ENCODE results near the gene RD3L. TPM values are rescaled to one million over a fixed set of nuclear protein-coding genes. Genes with fewer than 3 reads are reported as not detected.

The RD3L gene
- total RNA-seq, 1 donor from 2014 or later: not detected

DNA sequence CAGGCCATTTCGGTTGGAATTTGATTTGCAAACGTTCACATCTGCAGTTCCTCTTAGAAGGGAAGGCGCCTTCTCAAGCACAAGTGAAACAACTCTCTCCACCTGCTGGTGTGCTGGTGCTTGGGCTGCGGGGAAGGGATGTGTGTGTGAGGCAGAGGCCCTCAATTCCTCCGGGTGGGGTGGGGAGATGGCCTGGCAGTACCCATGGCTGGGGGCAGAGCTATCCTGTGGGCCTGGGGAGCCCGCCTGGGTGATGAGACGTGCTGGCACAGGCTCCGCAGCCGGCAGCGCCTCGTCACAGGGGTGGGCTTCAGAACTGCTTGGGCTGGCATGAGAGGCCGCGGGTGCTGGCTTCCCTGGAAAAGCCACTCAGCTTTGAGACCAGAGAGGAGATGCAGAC lies 43.0 kb downstream of the RD3L start:
- TF ChIP-seq, protein P1, sequence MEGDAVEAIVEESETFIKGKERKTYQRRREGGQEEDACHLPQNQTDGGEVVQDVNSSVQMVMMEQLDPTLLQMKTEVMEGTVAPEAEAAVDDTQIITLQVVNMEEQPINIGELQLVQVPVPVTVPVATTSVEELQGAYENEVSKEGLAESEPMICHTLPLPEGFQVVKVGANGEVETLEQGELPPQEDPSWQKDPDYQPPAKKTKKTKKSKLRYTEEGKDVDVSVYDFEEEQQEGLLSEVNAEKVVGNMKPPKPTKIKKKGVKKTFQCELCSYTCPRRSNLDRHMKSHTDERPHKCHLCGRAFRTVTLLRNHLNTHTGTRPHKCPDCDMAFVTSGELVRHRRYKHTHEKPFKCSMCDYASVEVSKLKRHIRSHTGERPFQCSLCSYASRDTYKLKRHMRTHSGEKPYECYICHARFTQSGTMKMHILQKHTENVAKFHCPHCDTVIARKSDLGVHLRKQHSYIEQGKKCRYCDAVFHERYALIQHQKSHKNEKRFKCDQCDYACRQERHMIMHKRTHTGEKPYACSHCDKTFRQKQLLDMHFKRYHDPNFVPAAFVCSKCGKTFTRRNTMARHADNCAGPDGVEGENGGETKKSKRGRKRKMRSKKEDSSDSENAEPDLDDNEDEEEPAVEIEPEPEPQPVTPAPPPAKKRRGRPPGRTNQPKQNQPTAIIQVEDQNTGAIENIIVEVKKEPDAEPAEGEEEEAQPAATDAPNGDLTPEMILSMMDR (IDR thresholded peaks at IDR 0.05): no peak
- Histone ChIP-seq H3K9me3 (no peaks in the 10 kb centered on the region), H3K4me3 (no peak overlapping the region), H3K4me1 (no peaks in the 10 kb centered on the region), H3K36me3 (no peaks in the 10 kb centered on the region), H3K27ac (no peak overlapping the region), H3K27me3 (ENCODE audit: low read depth) (no peaks in the 10 kb centered on the region)
- ATAC-seq: no peak
- DNase-seq: no peak
- intact Hi-C loops (cut with DNase I): no loop called here

DNA sequence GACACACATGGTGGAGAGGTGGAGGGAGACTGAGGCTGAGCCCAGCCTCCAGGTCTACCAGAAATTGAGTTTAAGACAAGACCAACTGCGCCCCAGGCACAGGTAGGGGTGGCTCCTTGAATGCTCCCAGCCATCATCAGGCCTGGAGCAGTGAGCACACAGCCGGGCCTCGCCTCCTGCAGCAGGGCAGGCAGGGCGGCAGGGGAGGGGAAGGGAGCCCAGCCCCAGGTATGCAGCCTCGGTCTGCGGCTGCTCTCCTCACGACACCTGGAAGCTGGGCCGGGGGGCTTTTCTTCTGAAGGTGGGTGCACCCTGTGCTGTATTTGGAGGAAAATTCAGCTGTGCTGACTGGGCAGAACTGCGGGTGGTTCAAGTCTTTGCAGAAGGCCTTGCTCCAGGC lies 43.6 kb downstream of the RD3L start:
- TF ChIP-seq, protein P1 (IDR thresholded peaks at IDR 0.05): no peak
- intact Hi-C loops (cut with DNase I): no loop called here
- no peak for DNase-seq
- Histone ChIP-seq H3K4me1 (no peaks in the 10 kb centered on the region), H3K27ac (no peak overlapping the region), H3K4me3 (no peak overlapping the region), H3K36me3 (no peaks in the 10 kb centered on the region), H3K27me3 (ENCODE audit: low read depth) (no peaks in the 10 kb centered on the region), H3K9me3 (no peaks in the 10 kb centered on the region)
- no peak for ATAC-seq

DNA sequence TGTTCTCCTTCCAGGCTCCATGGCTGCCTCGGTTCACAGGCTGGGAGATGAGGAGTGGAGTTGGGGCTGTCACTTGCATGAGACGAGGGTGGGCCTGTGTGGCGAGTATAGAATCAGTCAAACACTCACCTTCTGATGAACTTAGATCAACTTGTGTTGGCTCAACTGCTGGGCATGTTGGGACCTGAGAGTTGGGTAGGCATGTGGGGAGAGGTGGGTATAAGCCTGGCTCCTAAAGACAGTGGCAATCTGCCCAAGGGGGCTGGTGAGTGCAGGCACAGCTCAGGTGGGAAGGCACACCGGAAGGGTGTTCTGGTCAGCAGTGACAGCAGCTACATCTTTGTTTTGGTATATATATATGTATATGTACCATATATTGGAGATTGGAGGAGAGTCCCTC lies 44.1 kb downstream of the RD3L start:
- Histone ChIP-seq H3K4me3 (no peak overlapping the region), H3K36me3 (no peaks in the 10 kb centered on the region), H3K27ac (no peak overlapping the region), H3K9me3 (no peaks in the 10 kb centered on the region), H3K4me1 (no peaks in the 10 kb centered on the region), H3K27me3 (ENCODE audit: low read depth) (no peaks in the 10 kb centered on the region)
- no peak for DNase-seq
- no peak for ATAC-seq
- TF ChIP-seq, protein P1 (IDR thresholded peaks at IDR 0.05): no peak
- intact Hi-C loops (cut with DNase I): no loop called here

DNA sequence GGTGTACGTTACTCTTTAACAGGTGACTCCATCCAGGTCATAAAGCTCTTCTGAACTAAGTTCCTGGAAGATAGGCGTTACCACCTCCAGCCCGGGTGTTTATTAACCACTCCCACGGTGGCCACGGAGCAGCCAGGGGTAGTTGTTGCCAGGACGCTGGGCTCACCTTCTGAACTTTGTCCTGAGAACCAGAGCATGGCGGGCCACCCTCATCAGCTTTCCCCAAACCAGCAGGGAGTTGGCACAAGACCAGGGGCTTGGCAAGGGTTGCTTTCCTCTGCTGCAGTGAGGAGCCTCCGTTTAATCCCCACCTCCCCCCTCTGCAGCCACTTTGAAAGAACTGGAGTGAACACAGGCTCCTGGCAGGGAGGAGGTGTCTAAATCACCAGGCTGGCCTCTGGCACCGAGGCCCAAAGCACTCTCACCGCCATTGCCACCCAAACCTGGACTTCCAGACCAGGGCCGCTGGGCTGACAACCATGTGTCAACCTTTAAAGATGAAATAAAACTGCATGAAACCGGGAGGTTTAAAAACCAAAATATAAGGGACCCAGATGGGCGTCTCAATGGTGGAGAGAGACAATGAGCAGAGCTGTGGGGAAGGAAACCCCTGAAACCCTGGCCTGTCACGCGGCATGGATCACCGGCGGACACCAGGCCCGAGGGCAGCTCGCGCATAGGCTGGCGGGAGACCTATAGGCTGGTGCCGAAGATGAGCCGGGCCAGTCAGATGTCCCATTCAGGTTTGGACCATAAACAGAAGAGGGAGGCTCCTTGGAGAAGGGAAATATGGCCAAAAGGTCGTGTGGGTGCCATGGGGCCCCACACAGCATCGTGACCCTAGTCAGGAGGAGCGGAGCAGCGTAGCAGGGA lies 45.0 kb downstream of the RD3L start:
- H3K4me1 ChIP-seq: no peaks in the 10 kb centered on the region
- no peaks in the 10 kb centered on the region for H3K36me3 ChIP-seq
- H3K9me3 ChIP-seq: no peaks in the 10 kb centered on the region
- intact Hi-C loops (cut with DNase I): no loop called here
- DNase-seq (no peak), ATAC-seq (peak in 1 of 2 donors; percentile 50)
- no peaks in the 10 kb centered on the region for H3K27me3 ChIP-seq (ENCODE audit: low read depth)
- TF ChIP-seq, protein P1 (IDR thresholded peaks at IDR 0.05): no peak
- H3K27ac ChIP-seq: no peak overlapping the region
- H3K4me3 ChIP-seq: no peak overlapping the region

DNA sequence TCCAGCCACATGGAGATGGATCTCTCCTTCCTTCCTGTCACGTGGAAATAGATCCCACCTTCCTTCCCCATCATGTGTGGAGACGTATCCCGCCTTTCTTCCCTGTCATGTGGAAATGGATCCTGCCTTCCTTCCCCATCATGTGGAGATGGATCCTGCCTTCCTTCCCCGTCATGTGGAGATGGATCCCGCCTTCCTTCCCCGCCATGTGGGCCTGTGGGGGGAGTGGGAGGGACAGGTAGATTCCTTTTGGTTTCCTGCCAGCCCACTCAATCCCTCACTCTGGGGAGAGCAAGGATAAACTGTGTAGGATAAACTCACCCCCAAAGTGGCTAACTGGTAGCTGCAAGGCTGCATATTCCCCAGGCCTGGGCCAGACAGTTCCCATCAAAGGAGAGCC lies 45.8 kb downstream of the RD3L start:
- Histone ChIP-seq H3K4me3 (no peak overlapping the region), H3K4me1 (no peaks in the 10 kb centered on the region), H3K9me3 (no peaks in the 10 kb centered on the region), H3K36me3 (no peaks in the 10 kb centered on the region), H3K27me3 (ENCODE audit: low read depth) (no peaks in the 10 kb centered on the region), H3K27ac (no peak overlapping the region)
- DNase-seq: no peak
- TF ChIP-seq, protein P1 (IDR thresholded peaks at IDR 0.05): no peak
- no peak for ATAC-seq
- intact Hi-C loops (cut with DNase I): no loop called here

Data from lower lobe of right lung (tissue), 2 donors.